ENCODE measurements around the gene IPO4.

- no peak for TF ChIP-seq CTCF (tag by site-specific recombination; IDR thresholded peaks at IDR 0.05)
- no peak for TF ChIP-seq ZNF394 (tag by site-specific recombination; IDR thresholded peaks at IDR 0.05; ENCODE audit: borderline replicate concordance)
- TF ChIP-seq ZSCAN18 (tag by site-specific recombination; IDR thresholded peaks at IDR 0.05): no peak
These were observed 10.4 kb upstream of the IPO4 start for GRCh38 chr14:24198814-24199524.
